Breast epithelium (tissue), 3 donors: ENCODE measurements around the gene COX10.

Experiments
- POLR2A ChIP-seq: fragments of 450-650 bp; IDR thresholded peaks from one replicate; pipeline ENCODE4 v1.6.1; 2016; ENCODE audit warnings: antibody characterized with exemption, mild to moderate bottlenecking, moderate library complexity
- POLR2AphosphoS5 ChIP-seq, 3 donors: sonication (generic); formaldehyde crosslinking; IDR thresholded peaks; one replicate each; pipeline ENCODE4 v1.6.1; 2017; ENCODE audit warnings: antibody characterized with exemption in 3 of 3
- TF ChIP-seq, protein P1 (sequence below), 3 donors: fragments of 450-650 bp; IDR thresholded peaks; one replicate each; pipeline ENCODE4 v1.5.1; 2016 to 2017; ENCODE audit warnings: antibody characterized with exemption in 3 of 3, mild to moderate bottlenecking in 3 of 3, moderate library complexity in 3 of 3

DNA sequence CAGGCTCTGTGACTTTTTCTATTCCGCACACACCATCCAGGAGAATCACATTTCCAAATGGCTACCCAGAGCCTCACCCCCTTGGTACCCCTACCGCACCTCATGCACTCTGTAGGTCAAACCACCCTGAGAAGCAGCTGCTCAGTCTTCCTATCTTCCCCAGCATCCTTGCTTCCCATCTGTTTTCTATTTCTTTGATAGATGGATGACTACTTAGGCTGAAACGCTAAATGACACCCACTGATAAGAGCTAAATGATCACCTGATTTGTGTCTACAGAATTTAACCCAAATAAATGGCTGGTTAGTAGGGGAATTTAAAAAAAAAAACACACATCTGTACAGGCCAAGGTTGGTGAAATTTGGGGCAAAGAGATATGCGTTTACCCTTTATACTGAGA, 17.6 kb upstream of the COX10 start:
- TF ChIP-seq, protein P1, sequence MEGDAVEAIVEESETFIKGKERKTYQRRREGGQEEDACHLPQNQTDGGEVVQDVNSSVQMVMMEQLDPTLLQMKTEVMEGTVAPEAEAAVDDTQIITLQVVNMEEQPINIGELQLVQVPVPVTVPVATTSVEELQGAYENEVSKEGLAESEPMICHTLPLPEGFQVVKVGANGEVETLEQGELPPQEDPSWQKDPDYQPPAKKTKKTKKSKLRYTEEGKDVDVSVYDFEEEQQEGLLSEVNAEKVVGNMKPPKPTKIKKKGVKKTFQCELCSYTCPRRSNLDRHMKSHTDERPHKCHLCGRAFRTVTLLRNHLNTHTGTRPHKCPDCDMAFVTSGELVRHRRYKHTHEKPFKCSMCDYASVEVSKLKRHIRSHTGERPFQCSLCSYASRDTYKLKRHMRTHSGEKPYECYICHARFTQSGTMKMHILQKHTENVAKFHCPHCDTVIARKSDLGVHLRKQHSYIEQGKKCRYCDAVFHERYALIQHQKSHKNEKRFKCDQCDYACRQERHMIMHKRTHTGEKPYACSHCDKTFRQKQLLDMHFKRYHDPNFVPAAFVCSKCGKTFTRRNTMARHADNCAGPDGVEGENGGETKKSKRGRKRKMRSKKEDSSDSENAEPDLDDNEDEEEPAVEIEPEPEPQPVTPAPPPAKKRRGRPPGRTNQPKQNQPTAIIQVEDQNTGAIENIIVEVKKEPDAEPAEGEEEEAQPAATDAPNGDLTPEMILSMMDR (IDR thresholded peaks at IDR 0.05), result no peak
- no peak for TF ChIP-seq POLR2A
- TF ChIP-seq POLR2AphosphoS5 (IDR thresholded peaks at IDR 0.05), result no peak
